ENCODE data around the gene POMGNT1.

Gene POMGNT1

DNA sequence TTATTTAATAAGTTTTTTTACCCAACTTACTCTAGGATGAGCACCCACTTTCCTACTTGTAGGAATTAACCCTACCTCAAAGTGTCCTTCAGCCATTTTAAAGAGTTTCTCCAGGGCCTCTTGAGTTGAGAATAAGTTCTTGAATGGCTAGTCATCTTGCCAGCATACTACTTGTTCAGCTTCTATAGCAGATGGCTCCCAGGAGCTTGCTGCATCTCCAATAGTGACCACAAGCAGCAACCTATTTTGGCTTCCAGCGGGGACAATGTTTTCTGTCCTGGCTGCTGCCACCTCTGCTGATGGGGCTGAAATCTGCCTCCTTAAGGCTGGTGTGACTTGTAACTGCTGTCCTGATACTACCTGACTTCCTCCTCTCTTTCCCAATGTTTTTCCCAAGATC is 45.0 kb downstream of the POMGNT1 start:
- no peak for DNase-seq

DNA sequence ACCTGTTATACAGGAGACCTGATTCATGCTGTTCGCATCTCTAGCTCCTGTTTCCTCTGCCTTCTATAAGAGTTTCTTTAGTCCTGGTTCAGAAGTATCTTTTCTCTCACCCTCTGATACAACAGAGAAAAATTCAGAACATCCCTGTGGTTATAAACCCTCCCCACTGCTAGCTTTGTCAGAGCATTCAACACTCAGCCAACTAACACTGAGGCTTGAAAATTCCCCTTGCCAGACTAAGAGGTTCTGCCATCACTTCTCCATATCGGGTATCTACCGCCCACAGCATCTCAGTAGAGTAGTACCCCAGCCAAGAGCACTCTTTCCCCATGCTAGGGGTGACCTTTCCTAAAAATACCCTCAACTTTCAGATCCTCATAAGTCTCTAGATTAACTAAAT is 46.2 kb downstream of the POMGNT1 start:
- DNase-seq, result no peak

DNA sequence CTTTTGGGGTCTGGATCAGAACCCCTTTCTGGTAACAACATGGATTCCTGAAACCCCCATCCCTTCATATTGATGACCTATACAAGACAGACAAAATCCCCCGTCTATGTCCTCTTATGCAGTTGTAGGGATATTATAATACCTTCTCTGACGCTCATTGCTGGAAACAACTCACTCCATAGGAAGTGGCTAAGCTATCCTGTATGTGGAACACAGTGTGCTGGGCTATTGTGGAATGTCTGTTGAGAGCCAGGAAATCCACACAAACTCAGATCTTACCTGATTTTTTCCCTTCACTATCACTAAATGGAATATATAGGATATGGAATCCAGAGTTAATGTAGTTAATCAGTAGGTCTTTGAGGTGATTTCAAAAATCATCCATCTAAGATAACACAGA is 48.1 kb downstream of the POMGNT1 start:
- no peak for DNase-seq

DNA sequence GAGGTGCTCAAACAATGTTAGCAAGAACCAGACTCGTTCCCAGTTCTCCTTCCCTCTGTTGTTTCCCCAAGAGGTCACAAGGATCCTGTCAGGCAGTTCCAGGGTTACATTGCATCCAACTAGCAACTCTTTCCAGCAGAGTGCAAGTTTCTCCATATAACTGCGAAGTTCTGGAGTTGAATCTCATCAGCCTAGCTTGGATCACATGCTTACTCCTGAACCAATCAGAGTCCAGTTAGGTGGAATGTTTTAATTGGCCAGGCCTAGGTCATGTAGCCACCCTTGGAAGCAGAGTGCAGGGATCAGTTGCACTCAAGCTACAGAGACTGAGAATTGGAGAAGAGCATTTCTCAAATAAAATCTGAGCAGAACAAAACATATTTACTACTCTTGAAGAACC is 49.9 kb downstream of the POMGNT1 start:
- DNase-seq, result no peak

Measured in CD4-positive, alpha-beta T cell treated with Interleukin-17A for 1 hour (primary cell).